GM19467 (cell line): Measurements from ENCODE around the gene DNAJA3.

Experiments
- ATAC-seq: cut with Tn5 transposase; IDR thresholded peaks from one replicate; pipeline ENCODE4 v1.9.1; 2021; ENCODE audit warnings: mild to moderate bottlenecking, moderate library complexity; ENCODE audit not compliant: unreplicated experiment

The DNAJA3 gene

DNA sequence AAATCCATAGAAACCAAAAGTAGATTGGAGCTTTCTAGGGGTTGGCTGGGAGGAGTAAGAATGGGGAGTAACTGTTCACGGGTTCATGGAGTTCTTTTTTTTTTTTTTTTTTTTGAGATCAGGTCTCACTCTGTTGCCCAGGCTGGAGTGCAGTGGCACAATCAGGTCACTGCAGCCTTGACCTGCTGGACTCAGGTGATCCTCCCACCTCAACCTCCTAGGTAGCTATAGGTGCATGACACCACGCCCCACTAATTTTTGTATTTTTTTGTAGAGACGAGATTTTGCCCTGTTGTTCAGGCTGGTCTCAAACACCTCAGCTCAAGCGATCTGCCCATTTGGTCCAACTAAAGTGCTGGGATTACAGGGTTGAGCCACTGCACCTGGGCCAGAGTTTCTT is 47.2 kb downstream of the DNAJA3 start:
- no peak for ATAC-seq

- peak; percentile 44 for ATAC-seq
Observed at GRCh38 chr16:4474192-4474961, 48.7 kb downstream of the DNAJA3 start, which contains the start of gene NMRAL1. Gene NMRAL1, minus strand, starts transcription at chr16:4474625. Its CDS starts 493 bp downstream, at chr16:4474132.

DNA sequence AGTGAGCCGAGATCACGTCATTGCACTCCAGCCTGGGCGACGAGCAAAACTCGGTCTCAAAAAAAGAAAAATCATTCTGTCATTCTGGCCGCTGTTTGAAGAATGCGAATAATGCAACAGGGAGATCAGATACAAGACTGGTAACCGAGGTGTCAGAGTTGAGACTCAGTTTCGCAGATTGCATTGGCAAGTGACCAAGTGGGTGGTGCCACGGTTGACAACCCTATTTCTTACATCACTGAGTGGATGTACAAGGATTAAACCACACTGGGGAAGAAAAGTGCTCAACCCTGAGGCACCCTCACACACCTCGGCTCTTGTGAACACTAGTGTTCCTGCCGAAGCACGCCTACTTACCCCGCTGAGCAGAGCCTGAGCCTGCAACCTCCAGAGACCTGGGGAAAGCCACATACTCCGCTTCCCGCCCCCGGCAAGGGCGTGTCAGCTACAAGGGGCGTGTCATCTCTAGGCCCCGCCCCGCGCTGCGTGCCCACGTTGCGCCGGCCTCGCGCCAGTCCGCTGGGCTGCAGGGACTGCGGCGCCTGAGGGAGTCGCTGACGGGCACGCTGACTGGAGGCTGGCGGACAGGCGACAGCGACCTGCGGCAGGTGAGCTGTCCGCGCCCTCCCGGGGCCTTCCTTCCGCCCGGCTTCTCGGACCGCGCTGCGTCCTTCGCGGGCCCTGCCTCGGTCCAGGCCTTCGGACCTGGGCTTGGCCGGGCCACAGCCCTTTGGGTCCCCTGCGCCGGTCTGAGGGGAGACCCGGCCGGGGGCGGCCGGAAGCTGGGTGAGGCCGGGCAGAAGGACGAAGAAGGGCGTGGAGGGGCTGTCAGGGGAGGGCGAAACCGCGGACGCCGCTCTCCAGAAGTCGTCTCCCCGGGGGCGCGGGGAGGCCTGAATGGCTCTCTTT is 50.5 kb downstream of the DNAJA3 start, which contains the start of gene HMOX2:
Gene HMOX2, plus strand, starts transcription at position 519 of the 909 bp plus-strand sequence. CDS start 29,127 bp downstream, outside the sequence.
- ATAC-seq = peak; percentile 78

DNA sequence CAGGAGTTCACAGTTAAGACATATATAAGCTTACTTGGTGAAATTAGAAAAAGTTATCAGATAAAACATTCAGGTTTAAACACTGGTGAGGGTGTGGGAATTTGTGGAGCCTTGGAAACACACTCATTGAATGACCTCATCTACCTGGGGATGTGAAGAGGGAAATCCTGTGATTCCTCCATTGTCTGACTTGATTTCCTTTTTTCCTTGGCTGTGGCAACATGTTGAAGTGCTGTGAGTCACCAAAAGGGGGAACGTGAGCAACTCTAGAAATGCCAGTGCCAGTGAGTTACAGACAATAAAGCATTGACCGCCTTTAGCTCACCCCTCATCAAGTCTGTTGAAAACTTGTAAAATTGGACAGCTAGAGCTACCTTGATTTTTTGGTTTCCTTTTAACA is 52.3 kb downstream of the DNAJA3 start:
- ATAC-seq = no peak

GRCh38 chr16:4481526-4481925 is 55.9 kb downstream of the DNAJA3 start:
- ATAC-seq = no peak

GRCh38 chr16:4481963-4482362 is 56.3 kb downstream of the DNAJA3 start:
- ATAC-seq = no peak

DNA sequence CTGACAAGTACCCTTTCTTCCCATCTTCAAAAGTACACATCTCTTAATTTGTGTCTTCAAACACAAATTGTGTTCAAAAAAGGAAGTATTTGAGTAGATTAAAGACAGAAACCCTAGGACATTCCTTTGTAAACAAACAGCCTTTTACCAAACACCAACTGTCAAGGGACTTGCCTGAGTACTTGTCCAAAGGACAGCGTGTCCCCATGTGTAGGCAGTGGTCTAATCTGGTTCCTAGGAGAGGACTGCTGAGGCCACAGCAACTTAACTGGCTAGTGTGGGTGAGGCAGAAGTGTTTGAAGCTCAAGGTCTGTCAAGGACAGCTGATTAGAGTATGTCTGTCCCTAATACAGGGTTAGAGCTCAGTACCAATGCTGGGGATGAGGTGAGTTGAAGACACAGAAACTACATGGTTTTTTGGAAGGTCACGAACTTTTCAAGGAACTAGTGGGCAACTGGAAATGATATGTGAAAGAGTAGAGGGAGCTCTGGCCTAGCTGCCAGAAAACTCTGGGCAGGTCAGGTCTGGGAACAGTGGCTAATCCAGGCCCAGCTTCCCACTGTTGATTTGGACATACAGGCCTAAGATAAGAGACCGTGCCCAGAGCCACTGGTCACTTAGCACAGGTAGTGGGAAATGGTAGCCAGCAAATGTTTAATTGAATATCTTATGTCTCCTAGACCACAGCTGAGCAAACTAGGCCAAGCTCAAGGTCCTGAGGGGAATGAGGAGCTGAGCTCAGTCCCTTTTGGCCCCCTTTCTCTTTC is 60.6 kb downstream of the DNAJA3 start:
- no peak for ATAC-seq

DNA sequence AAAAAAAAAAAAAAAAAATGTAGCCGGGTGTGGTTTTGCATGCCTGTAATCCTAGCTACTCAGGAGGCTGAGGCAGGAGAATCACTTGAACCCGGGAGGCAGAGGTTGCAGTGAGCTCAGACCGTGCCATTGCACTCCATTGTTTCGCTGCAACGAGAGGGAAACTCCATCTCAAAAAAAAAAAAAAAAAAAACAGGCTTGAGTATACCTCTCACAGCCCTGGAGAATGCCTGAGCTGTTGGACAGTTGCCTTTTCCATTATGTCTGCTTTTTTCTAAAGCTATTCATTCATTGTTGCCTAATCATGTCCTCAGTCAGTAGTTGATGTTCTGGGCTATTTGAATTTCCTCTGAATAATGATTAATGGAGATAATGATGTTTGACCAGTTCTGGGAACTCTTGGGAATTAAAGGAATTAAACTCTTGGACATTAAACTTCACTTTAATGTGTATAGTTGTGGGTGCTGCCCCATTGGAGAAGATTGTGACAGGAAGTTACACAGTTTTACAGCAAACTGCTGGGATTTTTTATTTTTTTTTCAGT is 62.4 kb downstream of the DNAJA3 start:
- no peak for ATAC-seq

GRCh38 chr16:4488499-4488967 is 62.9 kb downstream of the DNAJA3 start:
- ATAC-seq = no peak

GRCh38 chr16:4489030-4489429 is 63.4 kb downstream of the DNAJA3 start:
- no peak for ATAC-seq

GRCh38 chr16:4491898-4492297 is 66.2 kb downstream of the DNAJA3 start:
- no peak for ATAC-seq

GRCh38 chr16:4494746-4495490 is 69.2 kb downstream of the DNAJA3 start:
- ATAC-seq = no peak

DNA sequence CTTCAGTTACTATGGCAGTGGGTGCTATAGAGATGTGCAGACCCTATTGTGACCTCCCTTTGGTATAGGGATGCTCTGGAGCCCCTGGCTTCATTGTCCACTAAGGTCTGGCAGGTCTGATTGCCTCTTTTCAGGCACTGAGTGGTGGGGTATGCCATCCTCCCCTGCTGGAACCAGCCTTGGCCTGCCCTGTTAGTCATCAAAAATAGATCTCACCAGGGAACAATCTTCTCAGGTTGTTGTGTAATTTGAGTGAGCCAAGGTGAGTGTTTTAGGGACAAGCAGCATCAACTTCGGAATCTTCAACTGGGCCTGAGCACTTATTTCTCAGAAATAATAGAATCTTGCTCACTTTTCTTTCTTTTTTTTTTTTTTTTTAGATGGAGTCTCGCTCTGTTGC is 70.1 kb downstream of the DNAJA3 start:
- no peak for ATAC-seq

DNA sequence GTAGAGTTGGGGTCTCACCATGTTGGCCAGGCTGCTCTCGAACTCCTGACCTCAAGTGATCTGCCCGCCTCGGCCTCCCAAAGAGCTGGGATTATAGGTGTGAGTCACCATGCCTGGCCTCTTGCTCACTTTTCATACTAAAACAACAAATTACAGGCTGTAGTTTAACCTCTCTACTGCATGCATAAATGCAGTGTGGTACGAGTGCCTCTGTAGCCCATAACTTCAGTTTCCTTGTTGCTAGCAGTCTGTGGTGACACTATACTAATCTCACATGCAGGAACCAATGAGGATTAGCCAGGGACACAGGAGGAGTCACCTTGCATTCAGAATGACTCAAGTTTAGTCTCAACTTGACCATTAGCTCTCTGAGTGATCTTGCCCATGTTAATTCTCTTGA is 70.6 kb downstream of the DNAJA3 start:
- no peak for ATAC-seq

GRCh38 chr16:4498546-4499195 is 73.0 kb downstream of the DNAJA3 start:
- no peak for ATAC-seq

DNA sequence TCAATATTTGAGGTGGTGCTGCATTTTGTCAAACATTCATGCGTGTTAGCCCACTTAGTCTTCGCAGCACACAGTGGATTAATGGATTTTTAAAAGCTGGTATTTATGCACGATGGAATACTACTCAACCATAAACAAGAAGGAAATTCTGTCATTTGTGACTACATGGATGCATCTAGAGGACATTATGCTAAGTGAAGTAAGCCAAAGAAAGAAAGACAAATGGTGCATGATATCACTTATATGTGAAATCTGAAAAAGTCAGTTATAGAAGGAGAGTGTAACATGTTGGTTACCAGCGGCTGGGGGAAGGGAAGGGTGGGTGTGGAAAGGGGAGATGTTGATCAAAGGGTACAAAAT is 73.5 kb downstream of the DNAJA3 start:
- ATAC-seq = no peak

DNA sequence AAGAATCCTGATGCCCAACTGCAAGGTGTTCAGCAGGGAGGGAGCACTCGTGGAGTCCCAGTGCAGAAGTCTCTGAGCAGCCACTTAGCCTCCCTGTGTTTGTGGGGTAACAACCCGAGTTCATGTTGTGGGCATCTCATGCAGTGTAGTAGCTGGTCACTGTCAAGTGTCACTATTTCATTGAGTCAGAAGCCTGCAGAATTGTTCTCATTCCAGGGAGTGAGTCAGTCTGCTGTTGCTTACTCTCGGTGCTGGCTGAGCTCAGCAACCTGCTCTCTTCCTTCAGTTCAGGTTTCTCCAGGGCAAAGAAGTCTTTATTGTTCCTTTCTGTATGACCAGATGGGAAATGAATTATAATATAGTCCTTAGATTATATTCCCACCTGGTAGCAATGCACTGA is 74.6 kb downstream of the DNAJA3 start:
- ATAC-seq = no peak

DNA sequence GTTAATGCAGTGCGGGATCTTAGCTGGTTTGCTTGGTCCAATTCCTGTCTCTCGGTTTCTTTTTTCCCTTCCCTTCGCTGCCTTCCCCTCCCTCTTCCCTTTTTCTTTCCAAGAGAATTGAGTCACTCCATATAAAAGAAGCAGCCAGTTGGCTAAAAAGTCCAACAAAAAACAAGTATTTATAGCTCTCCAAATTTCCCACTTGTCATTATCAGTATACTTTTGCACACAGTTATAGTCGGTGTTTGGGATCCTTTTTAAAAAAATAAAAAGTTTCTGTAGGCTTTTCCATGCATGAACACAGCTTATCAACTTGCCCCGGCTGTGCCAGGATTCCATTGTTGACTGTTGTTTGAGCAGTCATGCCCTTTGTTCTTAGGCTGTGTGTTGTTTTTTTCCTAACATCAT is 75.4 kb downstream of the DNAJA3 start:
- ATAC-seq = no peak

GRCh38 chr16:4505356-4506147 is 79.9 kb downstream of the DNAJA3 start:
- peak; percentile 71 for ATAC-seq
